ENCODE measurements around the gene SVOP. TPM values are rescaled to one million over a fixed set of nuclear protein-coding genes. Genes with fewer than 3 reads are reported as not detected.

The SVOP gene
- total and polyA plus RNA-seq, 2 of the 8 experiments (the other 6 are each of a cell fraction or from before 2014, with no cell fraction given): 0.06 TPM; not detected in 1

DNA sequence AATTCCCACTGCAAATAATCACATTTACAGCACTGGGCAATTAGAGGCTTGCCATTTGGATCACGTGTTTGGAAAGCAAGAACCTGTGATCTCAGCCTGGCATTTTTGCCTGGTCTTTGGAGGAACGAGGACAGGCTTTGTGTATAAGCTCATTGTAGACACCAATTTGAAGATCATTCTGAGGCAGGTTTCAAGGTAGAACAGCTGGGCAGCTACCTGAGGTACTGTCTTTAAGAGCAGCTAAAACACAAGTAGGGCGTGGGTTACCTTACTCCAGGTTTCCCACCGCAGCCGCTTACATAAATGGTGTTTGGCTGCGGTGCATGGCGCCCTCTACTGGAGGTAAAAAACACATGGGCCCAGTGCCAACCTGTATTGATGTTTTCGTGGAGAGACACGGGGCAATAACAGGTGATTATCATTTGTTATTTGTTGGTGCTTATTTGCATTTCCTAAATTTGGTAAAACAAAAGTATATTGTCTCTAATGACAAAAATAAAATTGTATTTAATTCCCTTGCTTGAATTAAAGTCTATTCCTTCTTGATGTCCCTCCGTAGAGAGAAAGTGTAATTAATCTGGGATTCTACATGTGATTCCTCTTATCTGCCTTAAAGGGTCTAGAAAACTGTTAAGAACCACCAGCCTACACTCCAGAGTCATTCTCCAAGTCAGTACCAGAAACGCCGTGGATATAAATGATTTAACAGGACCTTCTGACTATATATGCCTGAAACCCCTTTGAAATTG is 69.7 kb downstream of the SVOP start (continued):
- TF ChIP-seq SP4 (IDR thresholded peaks at IDR 0.05; ENCODE audit: low read length) (no peak), TBP (IDR thresholded peaks at IDR 0.05; ENCODE audit: low read depth, low read length) (no peak), SIX5 (IDR thresholded peaks at IDR 0.05; ENCODE audit: low read depth, low read length) (no peak), GTF2F1 (IDR thresholded peaks at IDR 0.05; ENCODE audit: borderline replicate concordance, low read depth, low read length) (no peak), TAF7 (optimal IDR thresholded peaks at IDR 0.05; ENCODE audit: borderline replicate concordance, low read depth, low read length) (no peak), SAP30 (IDR thresholded peaks at IDR 0.05; ENCODE audit: insufficient read depth, insufficient replicate concordance, low read length) (no peak)
